Stimulated activated CD8-positive, alpha-beta memory T cell treated with anti-CD3 and anti-CD28 coated beads, Interleukin-12 subunit alpha, Interleukin-12 subunit beta, amount 100 ng/mL, for 1 hour (primary cell): ENCODE data around the gene SPARC.

ENCODE experiments used
- DNase-seq: peaks from one replicate; pipeline ENCODE4 v3.0.0-alpha.2; 2020; ENCODE audit warnings: low read depth

SPARC gene

GRCh38 chr5:151624476-151624875 lies 62.2 kb downstream of the SPARC start:
- DNase-seq: no peak

- no peak for DNase-seq
Observed at GRCh38 chr5:151622367-151623088, 64.2 kb downstream of the SPARC start.

DNA sequence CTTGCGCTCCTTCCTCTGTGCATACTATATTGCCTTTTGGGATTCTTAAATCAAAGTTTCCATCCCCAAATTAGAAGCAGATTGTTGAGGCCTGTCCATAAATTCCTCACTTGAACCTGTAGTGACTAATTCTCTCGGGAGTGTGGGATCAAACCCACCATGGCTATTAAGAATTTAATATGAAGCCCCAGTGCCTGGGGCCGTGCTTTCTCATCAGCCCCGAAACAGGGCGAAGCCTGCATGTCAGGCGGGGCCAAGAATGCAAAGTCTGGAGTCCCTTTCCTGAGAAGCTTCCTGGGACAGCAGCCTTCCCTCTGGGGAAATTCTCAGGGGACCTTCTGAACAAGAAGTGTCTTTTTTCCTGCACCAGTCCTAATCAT lies 66.3 kb downstream of the SPARC start:
- DNase-seq: no peak

DNA sequence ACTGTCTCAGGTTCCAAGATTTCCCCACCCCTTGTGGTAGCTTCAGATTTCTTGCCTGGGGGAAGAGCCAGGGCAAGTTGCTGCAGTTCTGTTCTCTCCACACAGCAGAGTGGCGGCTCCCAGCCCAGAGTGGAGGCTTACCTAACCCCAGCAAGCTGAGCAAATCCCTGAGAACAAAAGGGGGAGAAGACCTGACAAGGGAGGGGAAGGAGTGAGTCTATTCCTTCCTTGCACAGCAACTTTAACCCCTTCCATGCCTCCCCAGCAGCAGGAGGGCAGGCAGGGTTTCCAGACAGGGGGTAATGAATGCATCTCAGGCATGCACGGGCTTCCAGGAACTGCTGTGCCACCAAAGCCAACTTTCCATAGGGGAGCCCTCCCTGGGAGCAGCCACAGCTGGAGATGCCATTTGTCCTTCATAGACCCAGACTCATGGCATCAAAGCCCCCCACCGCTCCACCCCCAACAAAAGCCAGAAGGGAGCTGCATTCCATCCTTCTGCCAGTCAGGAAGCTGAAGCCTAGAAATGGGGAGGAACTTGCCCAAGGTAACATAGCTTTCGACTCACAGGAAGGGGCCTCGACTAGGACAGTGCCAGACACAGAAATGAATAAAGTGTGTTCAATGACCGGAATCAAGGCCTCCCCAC lies 66.8 kb downstream of the SPARC start:
- DNase-seq: no peak

DNA sequence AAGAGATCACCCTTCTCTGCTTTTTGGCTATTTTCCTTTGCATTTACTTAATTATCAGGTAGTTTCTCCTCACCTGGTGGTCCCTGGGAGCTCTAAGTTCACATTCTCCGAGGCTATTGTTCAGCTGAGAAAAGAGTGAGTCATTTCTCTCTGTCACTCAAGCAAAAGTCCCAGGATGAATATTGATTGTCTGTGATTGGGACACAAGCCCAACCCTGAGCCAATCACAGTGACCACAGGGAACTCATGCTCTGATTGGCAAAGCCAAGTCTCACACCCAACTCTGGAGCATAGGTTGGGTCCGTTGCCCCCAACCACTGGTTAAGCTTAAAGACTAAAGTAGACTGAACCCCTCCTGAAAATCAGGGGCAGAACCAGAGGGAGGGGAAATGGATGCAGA lies 67.8 kb downstream of the SPARC start:
- DNase-seq: no peak

DNA sequence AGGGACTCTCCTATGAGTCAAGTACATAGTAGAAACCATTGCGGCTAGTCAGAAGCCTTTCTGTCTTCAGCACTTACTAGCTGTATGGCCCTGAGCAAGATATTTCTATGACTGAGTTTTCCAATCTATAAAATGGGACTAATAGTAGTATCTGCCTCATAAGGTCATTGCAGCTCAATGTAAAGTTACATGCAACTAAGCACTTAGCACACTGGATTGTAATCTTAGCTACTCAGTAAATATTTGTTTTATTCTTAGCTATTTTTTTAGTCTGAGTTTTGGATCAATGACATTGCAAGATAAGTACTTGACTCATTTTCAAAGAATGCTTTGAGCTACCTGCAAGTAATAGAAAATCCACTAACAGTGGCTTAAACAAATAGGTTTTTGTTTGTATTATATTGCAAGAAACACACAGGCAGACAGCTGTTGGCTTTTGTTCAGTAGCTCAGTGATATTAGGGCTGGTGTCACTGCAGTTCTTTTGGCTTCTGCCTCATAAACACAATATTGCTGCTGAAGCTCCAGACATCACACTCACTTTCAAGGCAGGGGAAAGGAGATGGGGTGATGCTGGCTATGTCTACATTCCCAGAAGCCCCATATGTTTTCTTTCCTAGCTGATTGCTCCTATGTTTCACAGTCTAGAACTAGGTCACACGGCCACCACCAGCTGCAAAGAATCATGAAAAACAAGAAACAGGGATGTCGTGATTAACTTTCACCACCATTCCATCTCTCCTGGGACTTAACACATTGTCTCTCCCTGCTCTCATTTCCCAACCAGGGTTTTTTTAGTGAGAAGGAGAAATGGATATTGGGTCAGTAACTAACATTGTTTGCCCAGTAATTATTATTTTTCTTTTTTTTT lies 68.6 kb downstream of the SPARC start:
- no peak for DNase-seq

DNA sequence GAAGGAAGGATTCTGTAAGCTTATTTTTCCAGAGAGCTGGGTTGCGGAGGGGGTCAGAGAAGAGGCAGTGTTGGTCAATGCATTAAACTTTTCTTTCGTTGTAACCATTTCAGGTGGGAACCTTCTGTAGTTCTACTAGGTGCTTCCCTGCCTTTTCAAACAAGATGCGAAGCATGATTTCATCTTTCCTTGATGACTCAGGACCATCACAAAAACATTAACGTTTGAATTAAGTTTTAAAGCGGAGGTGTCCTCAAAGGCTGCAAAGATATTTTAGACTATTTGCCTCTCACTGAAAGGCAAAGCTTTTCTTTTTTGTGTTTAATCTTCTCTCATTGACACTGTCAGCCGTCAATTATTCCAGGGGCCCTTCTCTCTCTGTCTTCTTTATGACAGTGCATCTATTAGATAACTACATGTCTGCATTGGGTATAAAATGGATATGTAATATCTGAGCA lies 69.3 kb downstream of the SPARC start:
- no peak for DNase-seq

DNA sequence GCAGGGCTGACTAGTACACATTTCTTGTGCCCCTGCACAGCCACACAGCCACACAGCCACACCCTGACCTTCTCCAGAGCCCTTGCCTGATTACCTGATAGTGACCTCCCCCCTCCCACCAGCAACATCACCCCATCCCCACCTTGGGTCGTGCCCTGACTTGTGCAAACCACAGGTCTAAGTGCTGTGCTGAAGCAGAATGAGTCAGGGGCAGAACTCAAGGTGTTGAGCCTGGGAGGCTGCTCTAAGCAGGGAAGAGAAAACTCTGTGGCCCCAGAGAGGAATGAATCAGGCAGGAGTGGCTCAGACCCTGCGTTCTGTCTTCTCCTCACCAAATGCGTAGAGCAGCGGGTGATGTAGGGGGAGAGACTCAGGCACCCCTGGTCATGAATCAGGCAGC lies 71.3 kb downstream of the SPARC start:
- DNase-seq: no peak

- no peak for DNase-seq
Observed at GRCh38 chr5:151614565-151614964, 72.2 kb downstream of the SPARC start.

DNA sequence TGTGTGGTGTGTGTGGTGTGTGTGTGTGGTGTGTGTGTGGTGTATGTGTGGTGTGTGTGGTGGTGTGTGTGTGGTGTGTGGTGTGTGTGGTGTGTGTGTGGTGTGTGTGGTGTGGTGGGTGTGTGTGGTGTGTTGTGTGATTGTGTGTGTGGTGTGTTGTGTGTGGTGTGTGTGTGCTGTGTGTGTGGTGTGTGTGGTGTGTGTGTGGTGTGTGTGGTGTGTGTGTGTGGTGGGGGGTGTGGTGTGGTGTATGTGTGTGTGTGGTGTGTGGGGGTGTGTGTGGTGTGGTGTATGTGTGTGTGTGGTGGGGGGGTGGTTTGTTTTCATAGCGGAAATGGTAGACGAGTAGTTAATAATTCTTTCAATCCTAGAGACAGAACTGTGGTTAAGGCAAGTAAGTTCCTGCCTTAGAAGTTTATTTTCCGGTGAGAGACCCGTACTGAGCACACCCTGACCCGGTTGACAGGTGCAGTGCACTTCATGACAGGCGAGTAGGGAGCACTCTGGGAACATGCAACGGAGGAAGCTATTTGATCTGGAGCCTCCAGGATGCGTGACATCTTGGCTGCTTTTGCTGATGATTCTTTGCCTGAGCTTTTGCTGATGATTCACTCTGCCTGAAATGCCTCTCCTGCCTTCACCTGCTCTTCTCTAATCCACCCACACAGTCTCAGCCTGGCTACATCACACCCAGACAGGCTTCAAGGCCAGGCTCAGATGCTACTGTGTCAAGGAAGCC lies 73.9 kb downstream of the SPARC start:
- no peak for DNase-seq

DNA sequence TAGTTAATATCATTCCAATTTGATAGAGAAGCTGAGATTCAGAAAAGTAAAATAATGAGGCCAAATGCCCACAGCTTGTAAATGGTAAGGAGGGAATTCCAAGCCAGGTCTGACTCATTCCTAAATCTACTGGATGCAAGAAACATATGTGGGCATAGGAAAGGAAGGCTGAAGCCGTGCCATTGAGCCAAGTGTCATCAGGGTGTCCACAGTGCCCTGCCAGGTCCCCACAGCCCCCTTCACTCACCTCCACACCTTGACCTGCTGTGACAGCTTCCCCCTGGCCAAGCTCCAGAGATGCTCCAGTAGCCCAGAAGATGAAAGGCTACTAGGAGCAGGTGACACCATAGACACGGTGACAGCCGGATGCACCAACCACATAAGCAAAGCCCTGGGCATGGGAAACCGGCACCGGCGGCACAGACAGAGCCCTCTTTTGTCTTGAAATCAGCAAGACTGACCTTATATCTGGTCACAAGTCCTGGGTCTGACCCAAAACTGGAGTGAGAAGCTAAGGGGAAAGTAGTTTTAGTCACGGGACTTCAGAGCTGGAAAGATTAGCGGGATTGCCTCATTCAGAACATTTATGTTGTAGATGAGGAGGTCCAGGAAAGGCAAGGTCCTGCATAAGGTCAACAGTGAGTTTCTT lies 75.5 kb downstream of the SPARC start:
- no peak for DNase-seq
